HG02588 (cell line): ENCODE results near the gene CST9.
A peak's percentile ranks its signal among the peaks of the same experiment; 100 is the strongest.
"Not testable (repeated sequence)": the region's sequence is repeated elsewhere in the genome, so short reads cannot be mapped to it uniquely, and the experiment has no call there.

Experiments
- ATAC-seq: cut with Tn5 transposase; IDR thresholded peaks from one replicate; pipeline ENCODE4 v1.9.1; 2021; ENCODE audit warnings: mild to moderate bottlenecking, moderate library complexity; ENCODE audit not compliant: unreplicated experiment

The CST9 gene

GRCh38 chr20:23624324-23624691, 18.6 kb upstream of the CST9 start:
- no peak for ATAC-seq

DNA sequence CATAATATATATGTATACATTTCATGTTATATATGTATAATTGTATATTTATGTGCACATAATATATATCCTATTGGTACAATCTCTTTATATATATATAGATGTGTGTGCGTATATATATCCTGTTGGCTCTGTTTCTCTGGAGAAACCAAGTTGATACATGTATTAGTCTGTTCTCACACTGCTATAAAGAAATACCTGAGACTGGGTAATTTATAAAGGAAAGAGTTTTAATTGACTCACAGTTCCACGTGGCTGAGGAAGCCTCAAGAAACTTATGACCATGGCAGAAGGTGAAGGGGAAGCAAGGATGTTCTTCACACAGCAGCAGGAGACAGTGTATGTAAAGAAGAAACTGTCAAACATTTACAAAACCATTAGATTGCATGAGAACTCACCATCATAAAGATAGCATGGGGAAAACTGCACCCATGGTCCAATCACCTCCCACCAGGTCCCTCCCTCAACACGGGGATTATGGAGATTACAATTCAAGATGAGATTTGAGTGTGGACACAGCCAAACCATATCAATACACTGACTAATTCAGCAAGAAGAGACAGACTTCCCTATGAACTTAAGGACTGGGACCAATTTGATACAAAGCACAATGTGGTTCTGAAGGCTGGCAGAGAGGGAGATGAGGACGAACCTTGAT, 18.1 kb upstream of the CST9 start:
- ATAC-seq: no peak

GRCh38 chr20:23622839-23623343, 17.2 kb upstream of the CST9 start:
- ATAC-seq: no peak

GRCh38 chr20:23622401-23622800, 16.7 kb upstream of the CST9 start:
- ATAC-seq: not testable (repeated sequence)

- not testable (repeated sequence) for ATAC-seq
Measured at GRCh38 chr20:23620670-23621386, 15.1 kb upstream of the CST9 start.

DNA sequence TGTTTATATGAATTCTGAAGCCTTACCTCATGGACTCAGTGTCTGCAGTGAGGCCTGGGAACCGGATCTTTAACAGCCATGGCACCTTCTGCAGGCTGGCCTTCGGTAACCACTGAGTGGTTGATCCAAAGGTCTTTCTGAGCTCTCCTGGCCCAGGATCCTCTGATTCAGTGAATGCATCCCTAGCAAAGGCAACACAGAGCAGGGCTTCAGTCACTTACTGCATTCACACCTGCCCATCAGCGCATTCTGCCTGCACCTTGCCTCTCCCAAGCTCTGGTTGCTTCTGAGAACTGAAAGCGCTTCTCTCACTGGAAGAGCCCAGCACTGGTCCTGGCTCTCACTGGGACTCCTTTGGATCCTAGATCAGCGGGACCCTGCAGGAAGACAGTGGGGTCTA, 8.4 kb upstream of the CST9 start:
- ATAC-seq: no peak

DNA sequence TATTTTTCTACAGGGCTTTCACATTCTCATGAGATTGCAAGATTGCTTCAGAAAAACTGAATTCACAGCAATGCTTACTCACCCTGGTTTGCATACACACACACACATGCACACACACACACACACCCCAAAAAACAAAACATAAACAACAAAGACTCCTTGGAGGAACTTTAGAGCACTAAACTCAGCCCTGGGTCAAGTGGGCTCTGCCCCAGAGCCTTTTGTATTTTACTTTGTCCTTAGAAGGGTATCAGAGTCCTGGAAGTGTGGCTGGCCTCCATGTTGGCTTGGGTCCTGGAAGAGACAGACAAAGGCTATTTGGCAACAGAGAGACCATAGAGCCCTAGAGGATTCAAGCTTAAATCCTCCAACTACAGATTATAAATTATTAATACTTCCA, 8.0 kb upstream of the CST9 start:
- no peak for ATAC-seq

GRCh38 chr20:23612396-23612795, 6.7 kb upstream of the CST9 start:
- ATAC-seq: no peak

DNA sequence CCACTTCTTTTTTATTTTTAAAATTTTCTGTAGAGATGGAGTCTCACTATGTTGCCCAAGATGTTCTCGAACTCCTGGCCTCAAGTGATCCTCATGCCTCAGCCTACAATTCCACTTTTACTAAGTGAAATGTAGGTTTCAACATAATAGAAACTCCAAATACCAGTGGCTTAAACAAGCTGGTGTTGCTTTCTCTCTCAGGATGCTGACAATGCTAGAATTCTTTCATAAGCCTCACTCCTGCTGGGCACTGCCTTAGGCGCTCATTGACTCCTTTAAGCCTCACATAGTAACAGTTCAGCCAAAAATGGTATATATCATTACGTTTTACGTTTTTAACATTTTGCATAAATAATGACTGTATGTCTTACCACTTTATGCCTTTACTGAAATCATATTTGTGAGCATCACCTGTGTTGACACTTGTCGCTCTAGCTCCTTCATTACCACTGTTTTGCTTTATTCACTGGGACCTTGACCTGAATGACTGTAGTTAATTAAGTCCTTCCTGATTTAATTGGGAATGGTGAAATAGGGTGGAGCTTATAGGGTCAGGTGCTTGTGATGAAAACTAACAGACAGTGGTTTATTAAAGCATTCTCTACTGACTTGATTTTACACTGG, 3.9 kb upstream of the CST9 start:
- ATAC-seq: no peak

DNA sequence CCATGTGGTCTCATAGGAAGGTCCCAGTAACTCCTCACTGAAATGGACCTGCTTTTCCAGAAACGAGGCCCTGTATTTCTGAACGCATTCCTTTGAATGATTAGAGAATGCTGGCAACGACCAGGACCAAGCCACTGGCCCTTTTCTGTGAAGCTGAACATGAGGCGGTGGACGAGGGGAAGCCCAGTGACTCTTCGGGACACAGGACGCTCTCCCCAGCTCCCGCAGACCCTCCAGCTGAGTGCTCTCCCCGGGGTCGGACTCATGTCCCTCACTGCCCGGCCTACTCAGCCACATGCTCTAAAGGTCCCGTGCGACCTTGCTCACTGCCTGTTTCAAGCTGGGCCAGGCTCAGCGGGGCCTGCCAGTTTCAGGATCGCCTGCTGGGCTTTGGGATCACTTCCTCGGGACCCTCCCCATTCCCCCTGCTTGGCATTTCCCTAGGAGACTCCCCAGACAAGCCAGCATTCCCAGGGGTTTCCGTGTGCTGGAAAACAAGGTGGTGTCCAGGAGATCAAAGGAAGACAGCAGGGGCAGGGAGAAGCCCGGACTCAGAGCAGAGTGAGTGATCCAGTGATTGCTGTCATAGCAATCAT, 2.6 kb upstream of the CST9 start:
- no peak for ATAC-seq

DNA sequence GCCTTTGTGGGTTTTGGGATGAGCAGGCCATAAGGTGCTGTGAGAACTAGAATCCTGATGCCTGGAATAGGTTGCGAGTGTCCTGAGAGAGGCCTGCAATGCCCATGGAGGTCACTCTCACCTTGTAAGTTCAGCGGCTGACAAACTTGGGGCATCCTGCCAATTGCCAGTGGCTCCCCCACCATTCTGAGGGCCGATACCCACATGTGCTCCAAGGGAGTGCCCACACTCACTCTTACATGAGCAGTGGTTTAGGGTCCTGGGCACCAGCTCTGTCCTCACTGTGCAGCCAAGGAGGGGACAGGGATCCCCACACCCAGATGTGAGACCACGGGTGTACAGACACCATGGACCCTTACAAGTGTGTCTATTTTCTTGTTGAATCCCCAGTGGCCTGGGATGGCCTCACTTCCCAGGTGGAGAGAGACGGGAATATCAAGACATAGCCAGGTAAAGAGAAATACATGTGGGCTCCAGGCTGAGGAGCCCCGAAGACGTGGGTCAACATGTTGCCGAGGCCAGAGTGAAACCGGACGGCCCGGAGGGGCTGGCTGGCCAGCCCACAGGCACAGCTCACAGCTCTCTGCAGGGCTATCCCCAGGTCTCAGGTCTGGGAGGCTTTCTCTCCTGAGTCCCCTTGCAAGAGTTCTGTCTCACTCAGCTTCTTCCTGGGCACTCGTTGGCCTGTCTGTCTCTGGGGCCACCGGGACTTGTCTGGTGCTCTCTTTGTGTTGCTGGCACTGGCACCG, 2.0 kb upstream of the CST9 start:
- no peak for ATAC-seq

DNA sequence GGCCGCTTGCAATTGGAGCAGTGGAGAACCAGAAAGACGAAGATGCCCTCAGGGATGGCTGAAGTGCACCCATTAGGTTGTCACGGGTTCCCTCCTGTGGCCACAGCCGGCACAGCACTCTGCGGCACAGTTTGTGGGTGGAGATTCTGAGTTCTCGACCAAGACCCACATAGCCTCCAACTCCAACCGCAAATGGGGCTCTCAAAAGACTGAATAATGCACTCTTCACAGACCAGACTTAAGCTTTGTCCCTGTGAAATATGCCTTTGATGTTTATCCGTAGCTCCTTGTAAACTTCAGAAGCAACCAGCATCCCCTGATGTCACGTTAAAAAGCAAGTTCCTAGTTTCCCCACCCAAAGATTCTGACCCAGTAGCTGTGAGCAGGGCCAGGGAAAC, 934 bp upstream of the CST9 start:
- peak; percentile 92 for ATAC-seq

- ATAC-seq: no peak
Measured at GRCh38 chr20:23604306-23604705, 1.4 kb downstream of the CST9 start.

GRCh38 chr20:23603321-23603720, 2.4 kb downstream of the CST9 start:
- no peak for ATAC-seq

GRCh38 chr20:23602699-23603098, 3.0 kb downstream of the CST9 start:
- ATAC-seq: no peak

DNA sequence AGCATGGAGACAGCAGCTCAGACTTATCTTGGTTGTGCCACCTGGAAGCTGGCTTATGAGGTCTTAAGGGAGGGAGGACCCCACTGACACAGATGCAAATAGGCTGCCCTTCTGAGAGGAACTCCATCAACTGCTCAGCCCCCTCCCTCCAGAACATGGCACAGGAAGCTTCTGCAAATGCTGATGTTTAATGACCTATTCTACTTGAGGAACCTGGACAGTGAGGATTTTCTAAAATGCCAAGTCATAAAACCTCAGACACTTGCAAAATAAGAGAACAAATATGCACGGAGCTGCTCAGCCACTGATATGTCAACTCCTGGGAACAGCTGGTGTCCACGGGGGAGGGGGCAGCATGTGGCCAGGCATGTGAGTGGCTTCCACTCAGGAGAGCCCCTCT, 3.5 kb downstream of the CST9 start:
- ATAC-seq: no peak

DNA sequence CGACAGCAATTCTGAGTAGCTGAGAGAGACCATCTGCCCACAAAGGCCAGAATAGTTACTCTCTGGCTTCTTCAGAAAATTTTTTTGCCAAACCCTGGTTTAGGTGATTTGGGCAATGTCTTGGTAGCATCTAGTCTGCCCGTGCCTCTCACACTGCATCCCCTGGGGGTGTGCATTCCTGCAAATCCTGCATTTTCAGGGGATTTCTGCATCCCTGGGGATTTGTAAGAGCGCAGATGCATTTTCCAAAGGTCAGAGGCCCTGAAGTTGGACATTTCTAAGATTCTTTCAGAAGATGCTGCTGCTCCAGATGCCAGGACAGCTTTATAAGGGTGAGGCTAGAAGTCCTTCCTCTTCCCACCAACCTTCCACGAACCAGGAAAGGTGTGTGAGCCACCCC, 4.0 kb downstream of the CST9 start:
- no peak for ATAC-seq

GRCh38 chr20:23598481-23598880, 7.2 kb downstream of the CST9 start:
- no peak for ATAC-seq

DNA sequence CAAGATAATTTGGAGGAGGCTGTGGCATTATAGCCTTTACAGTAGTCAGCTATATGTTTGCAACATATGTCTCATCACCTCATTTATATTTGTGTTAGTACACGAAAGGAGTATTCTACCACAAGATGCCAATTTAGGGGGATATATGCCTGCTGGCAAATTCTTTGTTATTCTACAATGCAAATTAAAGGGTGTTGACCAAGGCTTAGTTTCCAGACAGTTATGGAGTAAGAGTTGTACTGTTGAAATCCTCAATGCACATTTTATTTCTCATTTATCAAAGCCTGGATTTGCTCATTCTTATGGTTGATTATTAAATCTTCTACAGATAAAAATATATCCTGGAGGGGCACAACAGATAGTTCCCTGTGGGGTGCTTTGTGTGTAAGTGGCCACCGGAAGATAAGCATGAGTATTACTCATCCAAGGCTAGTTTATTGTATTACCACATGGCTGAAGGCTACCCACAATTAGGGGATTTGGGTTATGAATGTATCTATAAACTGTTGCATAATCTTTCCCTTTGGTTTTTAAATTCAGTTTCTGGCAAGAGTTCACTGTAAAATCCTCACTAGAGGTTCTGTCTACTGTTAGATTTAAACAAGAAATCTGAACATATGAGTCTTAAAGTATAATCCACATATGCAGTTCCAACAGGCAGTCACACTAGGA, 9.0 kb downstream of the CST9 start:
- no peak for ATAC-seq

- no peak for ATAC-seq
Measured at GRCh38 chr20:23595941-23596340, 9.8 kb downstream of the CST9 start.
